Measurements from ENCODE around the gene TM9SF3.
"Not testable (repeated sequence)": the region's sequence is repeated elsewhere in the genome, so short reads cannot be mapped to it uniquely, and the experiment has no call there.

Gene TM9SF3

GRCh38 chr10:96560966-96561887 is 25.6 kb downstream of the TM9SF3 start:
- DNase-seq, result no peak

- no peak for DNase-seq
Measured at GRCh38 chr10:96560489-96560888, 26.3 kb downstream of the TM9SF3 start.

DNA sequence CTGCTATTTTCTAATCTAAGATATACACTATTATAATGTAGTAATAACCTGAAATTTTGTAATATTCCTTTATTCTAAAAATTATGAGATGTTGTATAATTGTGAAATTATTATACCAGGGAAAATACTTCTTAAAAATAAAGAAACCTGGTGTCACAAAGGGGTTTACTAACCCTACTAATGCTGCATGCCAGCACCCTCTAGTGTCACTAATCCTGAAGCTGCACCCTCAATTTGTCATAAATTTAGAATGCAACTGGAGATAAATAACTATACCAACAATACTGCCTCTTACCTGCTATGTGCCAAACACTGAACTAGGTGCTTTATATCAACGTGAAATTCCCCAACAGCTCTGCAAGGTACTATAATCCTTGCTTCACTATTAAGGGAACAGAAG is 30.8 kb downstream of the TM9SF3 start:
- DNase-seq, result no peak

- DNase-seq, result no peak
Measured at GRCh38 chr10:96555330-96555729, 31.5 kb downstream of the TM9SF3 start.

DNA sequence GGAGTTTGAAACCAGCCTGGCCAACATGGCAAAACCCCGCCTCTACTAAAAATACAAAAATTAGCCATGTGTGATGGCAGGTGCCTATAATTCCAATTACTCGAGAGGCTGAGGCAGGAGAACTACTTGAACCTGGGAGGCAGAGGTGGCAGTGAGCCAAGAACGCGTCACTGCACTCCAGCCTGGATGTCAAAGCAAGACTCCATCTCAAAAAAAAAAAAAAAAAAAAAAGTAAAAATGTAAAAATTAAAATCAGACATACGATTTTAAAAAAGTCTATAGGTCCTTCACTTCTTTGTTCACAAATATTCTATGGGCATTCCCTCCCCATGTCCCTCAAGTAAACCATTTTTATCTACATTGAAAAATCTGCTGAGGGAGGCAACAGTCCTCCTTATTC is 38.2 kb downstream of the TM9SF3 start:
- DNase-seq, result no peak

- not testable (repeated sequence) for DNase-seq
Measured at GRCh38 chr10:96545558-96545957, 41.3 kb downstream of the TM9SF3 start.

DNA sequence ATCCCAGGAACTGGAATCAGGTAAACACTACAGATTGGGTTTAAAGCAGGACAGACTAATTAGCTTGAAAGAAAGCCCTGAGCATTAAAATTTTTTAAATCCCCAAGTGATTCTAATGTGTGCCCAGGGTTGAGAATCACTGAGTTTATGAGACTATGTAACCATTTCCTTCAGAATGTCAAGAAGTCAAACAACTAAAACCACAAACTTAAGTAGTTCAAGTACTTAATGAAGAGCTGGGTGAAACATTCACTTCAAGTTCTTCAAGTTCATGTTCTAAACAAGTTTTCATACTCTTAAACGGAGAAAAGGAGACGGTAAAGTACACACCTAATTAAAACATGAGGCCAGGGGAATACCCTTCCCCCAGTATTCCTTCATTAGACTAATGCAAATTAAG is 44.9 kb downstream of the TM9SF3 start:
- DNase-seq, result no peak

DNA sequence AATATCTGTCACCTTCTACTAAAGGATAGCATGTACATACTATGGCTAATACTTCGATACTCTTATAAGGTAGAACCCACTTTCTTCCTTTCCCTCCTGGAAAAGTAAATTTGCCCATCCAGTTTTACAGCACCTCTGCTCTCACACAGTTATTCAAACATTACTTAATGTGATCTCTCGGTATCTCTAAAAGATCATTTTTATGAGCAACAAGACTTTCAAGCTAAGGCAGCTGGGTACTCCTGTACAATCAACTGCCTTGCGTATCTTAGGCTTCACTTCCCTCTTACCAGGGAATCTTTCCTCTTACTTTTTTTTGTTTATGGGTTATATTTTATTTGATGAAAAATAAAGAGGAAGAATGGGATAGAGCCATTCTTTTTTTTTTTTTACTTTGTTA is 46.6 kb downstream of the TM9SF3 start:
- no peak for DNase-seq

GRCh38 chr10:96538683-96539082 is 48.1 kb downstream of the TM9SF3 start:
- DNase-seq, result no peak

- DNase-seq, result no peak
Measured at GRCh38 chr10:96536129-96536528, 50.7 kb downstream of the TM9SF3 start.

DNA sequence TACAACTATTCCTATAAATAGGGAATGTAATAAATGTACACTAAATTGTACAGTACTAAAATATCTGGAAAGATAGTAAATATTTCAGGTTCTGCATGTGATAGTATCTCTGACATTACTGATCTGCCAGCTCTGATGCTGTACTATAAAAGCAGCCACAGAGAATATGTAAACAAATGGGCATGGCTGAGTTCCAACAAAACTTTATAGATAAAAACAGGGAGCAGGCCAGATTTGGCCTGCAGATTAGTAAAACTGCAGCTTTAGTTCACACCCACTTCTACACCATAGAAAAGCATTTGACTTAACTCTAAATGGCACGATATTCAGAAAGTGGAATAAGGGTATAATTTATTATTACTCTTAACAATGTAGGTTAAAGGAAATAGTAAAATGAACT is 54.3 kb downstream of the TM9SF3 start:
- DNase-seq, result no peak

- no peak for DNase-seq
Measured at GRCh38 chr10:96529634-96530279, 57.1 kb downstream of the TM9SF3 start.

GRCh38 chr10:96524741-96525140 is 62.1 kb downstream of the TM9SF3 start:
- DNase-seq, result no peak

DNA sequence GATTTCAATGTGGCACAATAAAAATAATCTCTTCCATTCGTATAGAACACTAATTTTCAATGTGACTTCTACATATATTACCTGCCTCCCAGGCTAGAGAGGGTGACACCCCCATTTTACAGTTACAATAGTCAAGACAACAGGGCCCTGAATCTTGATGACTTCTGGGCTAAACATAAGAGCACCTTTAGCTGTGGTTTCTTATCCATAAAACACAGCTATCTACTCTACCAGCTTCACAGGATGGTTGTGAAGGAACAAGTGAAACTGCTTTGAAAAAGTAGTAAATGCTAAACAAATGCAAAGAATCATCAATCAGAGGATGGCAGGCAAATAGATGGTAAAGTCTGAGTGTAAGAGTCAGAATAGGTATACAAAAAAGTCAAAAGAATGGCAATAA is 69.5 kb downstream of the TM9SF3 start:
- no peak for DNase-seq

GRCh38 chr10:96516337-96516736 is 70.5 kb downstream of the TM9SF3 start:
- DNase-seq, result no peak

GRCh38 chr10:96513698-96514561 is 72.9 kb downstream of the TM9SF3 start, which contains the start of gene TLL2:
Gene TLL2, minus strand, starts transcription at chr10:96513926. Its CDS starts 241 bp downstream, at chr10:96513685.
- DNase-seq, result peak; percentile 80

DNA sequence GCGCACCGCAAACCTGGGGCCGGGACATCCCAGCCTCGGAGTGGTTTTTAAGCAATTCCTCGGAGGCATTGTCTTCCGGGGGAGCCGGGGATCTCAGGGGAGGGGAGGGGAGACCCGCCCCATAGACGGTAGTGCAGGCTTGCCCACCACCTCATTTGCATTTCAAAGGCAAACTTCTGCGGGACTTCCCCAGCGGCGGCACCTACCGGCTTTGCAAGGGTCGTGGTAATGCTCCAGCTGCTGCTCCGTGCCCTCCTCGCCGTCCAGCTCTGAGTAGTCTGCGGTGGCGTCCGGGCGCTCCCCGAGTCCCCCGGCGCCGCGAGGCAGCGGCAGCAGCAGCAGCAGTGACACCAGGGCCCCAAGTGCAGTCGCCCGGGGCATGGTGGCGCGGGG is 73.5 kb downstream of the TM9SF3 start:
- DNase-seq, result no peak

GRCh38 chr10:96512524-96513304 is 74.1 kb downstream of the TM9SF3 start:
- DNase-seq, result peak; percentile 63

DNA sequence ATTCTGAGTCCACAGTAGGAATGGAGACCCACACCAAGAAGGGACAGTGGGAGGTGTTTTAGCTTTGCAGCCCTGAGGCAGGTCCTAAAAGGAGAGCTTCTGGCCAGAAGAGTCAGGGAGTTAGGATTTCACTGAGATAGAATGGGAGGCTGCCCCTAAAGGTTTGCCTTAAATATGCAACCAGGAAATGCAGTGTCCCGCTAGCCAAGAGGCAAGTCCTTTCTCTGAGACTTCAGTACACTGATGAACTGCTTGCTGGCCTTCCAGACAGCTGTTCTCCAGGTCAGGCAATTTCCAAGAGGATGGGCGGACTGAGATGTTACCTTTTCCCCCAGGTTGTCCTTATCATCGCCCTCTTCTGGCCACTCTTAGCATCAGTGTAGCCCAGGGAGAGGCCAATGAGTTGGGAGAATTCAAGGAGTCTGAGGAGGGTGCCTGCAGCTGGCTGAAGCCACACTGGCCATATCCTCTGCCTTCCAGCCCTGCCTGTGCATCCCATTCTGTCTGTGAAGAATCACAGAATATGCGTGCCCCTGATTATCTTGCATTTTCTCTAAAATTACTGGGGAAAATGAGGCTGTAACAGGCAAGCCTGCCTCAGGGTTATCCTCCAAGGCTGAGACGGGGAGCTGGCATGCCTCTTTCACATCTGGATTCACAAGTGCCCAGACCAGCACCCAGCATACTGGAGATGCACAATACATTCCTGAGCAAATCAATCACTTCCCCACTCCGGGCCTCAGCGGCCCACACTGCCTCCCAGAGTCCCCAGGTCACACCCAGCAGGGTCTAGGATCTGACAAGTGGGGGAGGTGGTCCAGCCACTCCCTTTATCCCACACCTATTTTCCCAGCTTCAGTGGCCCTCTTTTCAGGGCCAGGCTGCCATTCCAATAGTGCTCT is 75.5 kb downstream of the TM9SF3 start:
- DNase-seq, result peak; percentile 57

DNA sequence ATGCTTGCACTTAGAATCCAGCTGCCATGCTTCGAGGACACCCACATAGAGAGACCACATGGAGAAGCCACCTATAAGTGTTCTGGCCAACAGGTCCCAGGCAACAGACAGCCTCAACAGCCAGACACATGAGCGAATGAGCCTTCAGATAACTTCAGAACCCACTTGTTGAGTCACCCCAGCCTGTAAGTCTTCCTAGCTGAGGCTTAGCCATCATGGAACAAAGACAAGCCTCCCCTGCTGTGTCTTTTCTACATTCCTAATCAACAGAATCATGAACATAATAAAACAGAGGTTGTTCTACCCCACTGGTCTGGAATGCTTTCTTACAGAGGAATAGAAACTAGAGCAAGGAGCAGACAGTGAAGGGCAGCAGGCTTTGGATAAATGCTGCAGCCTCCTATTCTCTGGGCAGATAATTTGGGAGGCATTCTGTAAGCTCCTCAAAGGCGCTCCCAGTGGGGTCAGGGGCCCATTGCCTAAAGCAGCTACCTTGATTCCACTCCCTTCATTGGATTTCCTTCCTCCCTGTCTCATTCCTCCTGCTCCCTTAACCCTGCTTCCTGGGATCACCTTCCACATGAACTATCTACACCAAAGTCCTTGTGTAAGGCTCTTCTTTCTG is 77.7 kb downstream of the TM9SF3 start:
- DNase-seq, result no peak

DNA sequence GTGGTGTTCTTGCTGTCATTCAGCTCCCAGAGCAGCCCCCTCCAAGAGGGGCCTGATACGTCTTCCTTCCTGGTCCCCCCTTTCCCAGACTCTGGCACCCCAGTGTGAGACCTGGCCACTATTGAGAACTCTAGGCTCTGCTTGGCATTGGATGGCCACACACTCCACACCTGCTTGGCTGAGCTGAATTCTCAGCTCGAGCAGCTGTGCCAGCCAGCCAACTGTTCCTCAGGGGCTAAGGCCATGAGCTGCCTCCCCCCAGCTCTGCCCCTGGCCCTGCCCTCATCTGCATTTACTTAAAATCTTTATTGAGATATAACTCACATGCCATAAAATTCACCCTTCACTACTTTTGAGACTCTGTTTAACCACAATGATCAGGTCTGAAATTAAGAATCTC is 79.8 kb downstream of the TM9SF3 start:
- no peak for DNase-seq

Data from activated CD8-positive, alpha-beta memory T cell treated with anti-CD3 and anti-CD28 coated beads for 24 hours (primary cell).